Chondrocyte (in vitro differentiated cells): ENCODE data around the gene PDZK1. TPM values are rescaled to one million over a fixed set of nuclear protein-coding genes. Genes with fewer than 3 reads are reported as not detected.

Source experiments
- DNase-seq: peaks from one replicate; pipeline ENCODE4 v3.0.0; 2021; ENCODE audit warnings: mixed read lengths, low spot score
- H3K27ac Mint-ChIP-seq: one replicate; pipeline ENCODE4 v1.8.0; 2021; ENCODE audit warnings: mild to moderate bottlenecking, moderate library complexity, mixed read lengths; ENCODE audit not compliant: unreplicated experiment
- H3K27me3 Mint-ChIP-seq: 2 replicates; pipeline ENCODE4 v1.8.0; 2021; ENCODE audit warnings: low read depth, mixed read lengths
- H3K36me3 Mint-ChIP-seq: 2 replicates; pipeline ENCODE4 v1.8.0; 2021; ENCODE audit warnings: low read depth, mixed read lengths
- H3K4me1 Mint-ChIP-seq: 2 replicates; pipeline ENCODE4 v1.8.0; 2021; ENCODE audit warnings: low read depth, mild to moderate bottlenecking, mixed read lengths
- H3K4me3 Mint-ChIP-seq: one replicate; pipeline ENCODE4 v1.8.0; 2021; ENCODE audit warnings: mild to moderate bottlenecking, moderate library complexity, mixed read lengths; ENCODE audit not compliant: unreplicated experiment
- H3K9me3 Mint-ChIP-seq: 2 replicates; pipeline ENCODE4 v1.8.0; 2021; ENCODE audit warnings: low read depth, mixed read lengths
- total RNA-seq: library from RNA; stranded (reverse); gene quantifications from 3 replicates; pipeline ENCODE4 v1.2.1, GENCODE V29; 2021
- TF ChIP-seq, protein P1 (sequence below): fragments of 200-600 bp; sonication (generic); IDR thresholded peaks from 2 replicates; pipeline ENCODE4 v1.5.0; 2021; ENCODE audit warnings: antibody characterized with exemption, mild to moderate bottlenecking, moderate library complexity

Gene PDZK1
- total RNA-seq, 1 donor from 2014 or later, result 0.50 TPM

DNA sequence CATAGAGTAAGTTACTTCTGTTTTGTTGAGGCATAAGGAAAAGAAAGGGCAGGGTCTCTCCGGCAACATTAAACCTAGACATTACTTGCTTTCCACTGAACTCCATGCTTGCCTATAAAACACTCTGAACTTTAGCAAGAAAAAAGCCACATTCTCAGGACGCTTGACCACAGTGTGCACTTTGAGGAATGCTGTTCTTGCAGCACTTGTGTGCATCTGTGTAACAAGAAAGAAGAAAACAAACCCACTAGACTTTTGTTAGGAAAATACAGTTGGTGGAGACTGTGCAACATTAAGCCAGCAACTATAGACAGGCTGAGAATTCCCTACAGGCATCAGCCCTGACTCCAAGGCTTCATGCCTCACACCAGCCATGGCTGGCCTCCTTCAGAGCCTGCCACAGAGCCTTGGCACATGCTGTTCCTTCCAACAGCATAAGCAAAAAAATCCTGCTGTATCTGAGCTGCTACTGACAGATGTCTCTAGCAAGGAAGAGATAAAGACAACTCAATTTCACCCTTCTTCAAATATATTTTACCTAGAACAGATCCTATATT, 5.8 kb downstream of the PDZK1 start:
- Mint-ChIP-seq H3K27me3 (no peaks in the 10 kb centered on the region), H3K4me1 (peaks cover 9% of the 10 kb centered on the region), H3K4me3 (no peak overlapping the region), H3K9me3 (no peaks in the 10 kb centered on the region), H3K27ac (no peak overlapping the region), H3K36me3 (peaks cover 1% of the 10 kb centered on the region)
- TF ChIP-seq, protein P1, sequence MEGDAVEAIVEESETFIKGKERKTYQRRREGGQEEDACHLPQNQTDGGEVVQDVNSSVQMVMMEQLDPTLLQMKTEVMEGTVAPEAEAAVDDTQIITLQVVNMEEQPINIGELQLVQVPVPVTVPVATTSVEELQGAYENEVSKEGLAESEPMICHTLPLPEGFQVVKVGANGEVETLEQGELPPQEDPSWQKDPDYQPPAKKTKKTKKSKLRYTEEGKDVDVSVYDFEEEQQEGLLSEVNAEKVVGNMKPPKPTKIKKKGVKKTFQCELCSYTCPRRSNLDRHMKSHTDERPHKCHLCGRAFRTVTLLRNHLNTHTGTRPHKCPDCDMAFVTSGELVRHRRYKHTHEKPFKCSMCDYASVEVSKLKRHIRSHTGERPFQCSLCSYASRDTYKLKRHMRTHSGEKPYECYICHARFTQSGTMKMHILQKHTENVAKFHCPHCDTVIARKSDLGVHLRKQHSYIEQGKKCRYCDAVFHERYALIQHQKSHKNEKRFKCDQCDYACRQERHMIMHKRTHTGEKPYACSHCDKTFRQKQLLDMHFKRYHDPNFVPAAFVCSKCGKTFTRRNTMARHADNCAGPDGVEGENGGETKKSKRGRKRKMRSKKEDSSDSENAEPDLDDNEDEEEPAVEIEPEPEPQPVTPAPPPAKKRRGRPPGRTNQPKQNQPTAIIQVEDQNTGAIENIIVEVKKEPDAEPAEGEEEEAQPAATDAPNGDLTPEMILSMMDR, result no peak
- DNase-seq, result no peak

DNA sequence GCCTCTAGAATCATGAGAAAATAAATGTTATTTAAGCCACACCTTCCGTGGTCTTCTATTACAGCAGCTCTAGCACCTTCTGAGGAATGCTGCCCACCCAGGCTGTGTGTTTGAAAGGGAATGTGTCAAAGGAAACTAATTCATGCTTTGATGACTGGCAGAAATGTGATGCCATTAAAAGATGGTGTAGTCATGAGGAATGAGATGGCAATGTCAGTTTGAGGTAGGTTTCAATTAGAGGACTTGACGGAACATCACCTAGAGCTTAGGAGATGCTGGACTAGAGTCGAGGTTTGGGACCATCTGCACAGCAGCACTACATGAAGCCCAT, 10.6 kb downstream of the PDZK1 start:
- H3K9me3 Mint-ChIP-seq, result no peaks in the 10 kb centered on the region
- no peak overlapping the region for H3K27ac Mint-ChIP-seq

DNA sequence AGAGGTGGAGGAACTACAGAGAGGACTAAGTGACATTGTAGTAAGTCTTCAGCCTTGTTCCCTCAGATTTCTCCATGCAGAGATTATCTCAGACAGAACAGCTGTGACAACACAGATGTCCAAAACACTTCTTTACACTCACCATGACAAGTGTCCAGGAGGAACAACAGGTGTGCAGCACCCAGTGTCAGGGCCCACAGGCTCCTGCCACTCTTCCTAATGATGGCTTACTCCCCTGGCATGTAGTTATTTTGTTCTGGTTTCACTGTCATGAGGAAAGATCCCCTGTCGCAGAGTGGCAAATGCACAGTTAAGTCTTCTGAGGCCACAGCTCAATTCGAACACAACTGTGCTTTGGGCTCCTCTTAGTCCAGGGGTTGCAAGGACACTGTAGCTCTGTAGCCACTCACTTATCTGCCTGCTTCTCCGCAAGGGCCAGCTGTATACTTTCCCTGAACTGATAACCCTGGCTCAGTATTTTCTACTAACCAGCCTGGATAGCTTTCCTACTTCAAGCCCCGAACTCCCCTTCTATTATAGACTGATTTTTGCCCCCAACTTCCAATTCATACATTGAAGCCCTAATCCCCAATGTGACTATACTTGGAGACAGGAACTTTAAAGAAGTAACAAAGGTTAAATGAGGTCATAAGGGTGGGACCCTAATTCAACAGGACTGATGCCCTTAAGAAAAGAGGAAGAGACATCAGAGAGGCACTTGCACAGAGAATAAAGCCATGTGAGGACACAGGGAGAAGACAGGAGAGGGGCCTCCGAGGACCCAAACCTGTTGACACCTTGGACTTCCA, 11.1 kb downstream of the PDZK1 start:
- TF ChIP-seq, protein P1, result no peak
- peaks cover 1% of the 10 kb centered on the region for H3K36me3 Mint-ChIP-seq
- H3K4me3 Mint-ChIP-seq, result no peak overlapping the region
- H3K4me1 Mint-ChIP-seq, result peaks cover 10% of the 10 kb centered on the region
- DNase-seq, result no peak
- no peaks in the 10 kb centered on the region for H3K27me3 Mint-ChIP-seq
- no peak overlapping the region for H3K27ac Mint-ChIP-seq
- H3K9me3 Mint-ChIP-seq, result no peaks in the 10 kb centered on the region

More for the DNA sequence above, 10.6 kb downstream of the PDZK1 start:
- no peaks in the 10 kb centered on the region for H3K27me3 Mint-ChIP-seq
- H3K36me3 Mint-ChIP-seq, result peaks cover 1% of the 10 kb centered on the region
- no peak for DNase-seq
- TF ChIP-seq, protein P1, result no peak
- no peak overlapping the region for H3K4me3 Mint-ChIP-seq
- H3K4me1 Mint-ChIP-seq, result peaks cover 4% of the 10 kb centered on the region

DNA sequence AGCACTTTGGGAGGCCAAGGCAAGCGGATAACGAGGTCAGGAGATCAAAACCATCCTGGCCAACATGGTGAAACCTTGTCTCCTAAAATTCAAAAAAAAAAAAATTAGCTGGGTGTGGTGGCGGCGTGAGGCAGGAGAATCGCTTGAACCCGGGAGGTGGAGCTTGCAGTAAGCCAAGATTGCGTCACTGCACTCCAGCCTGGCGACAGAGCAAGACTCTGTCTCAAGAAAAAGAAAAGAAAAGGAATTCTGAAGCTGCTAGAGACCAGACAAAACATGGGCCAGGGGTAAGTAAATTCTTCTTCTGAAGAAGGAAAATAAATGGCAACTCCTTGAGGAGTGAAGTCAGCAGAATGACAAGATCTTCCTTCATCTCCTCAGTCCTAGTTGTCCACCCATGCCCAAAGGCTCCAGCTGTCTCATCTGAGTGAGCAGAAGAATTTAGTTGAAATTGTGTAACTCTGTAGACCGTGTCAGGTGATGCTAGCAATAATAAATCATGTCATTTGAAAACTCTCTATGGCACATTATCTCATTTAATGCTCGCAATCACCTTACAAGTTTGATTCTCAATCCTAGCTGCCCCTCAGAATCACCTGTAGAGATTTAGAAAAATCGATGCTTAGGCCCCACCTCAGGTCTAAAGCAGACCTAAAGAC, 14.3 kb downstream of the PDZK1 start:
- TF ChIP-seq, protein P1, result no peak
- peaks cover 1% of the 10 kb centered on the region for H3K36me3 Mint-ChIP-seq
- DNase-seq, result no peak
- no peak overlapping the region for H3K27ac Mint-ChIP-seq
- H3K9me3 Mint-ChIP-seq, result no peaks in the 10 kb centered on the region
- H3K4me3 Mint-ChIP-seq, result no peak overlapping the region
- H3K27me3 Mint-ChIP-seq, result no peaks in the 10 kb centered on the region
- H3K4me1 Mint-ChIP-seq, result peaks cover 20% of the 10 kb centered on the region
